Cardiac fibroblast (primary cell): ENCODE results near the gene PDE12.

Source experiments
- DNase-seq, 2 donors: peaks; one replicate each; pipeline versions ENCODE4 v3.0.0 to v3.0.0-alpha.2; 2010; ENCODE audit warnings: low read depth in 2 of 2
- H3K4me3 ChIP-seq, 2 donors: replicated peaks in 1 of 2; 1 replicate in 1 of 2; 2 replicates in 1 of 2; pipeline ENCODE4 v1.5.1; 2011; ENCODE audit warnings: low read depth in 2 of 2, low read length in 2 of 2, mild to moderate bottlenecking in 2 of 2, moderate library complexity in 1 of 2
- CTCF ChIP-seq: IDR thresholded peaks from one replicate; pipeline ENCODE4 v1.5.1; 2011; ENCODE audit warnings: low read depth, mild to moderate bottlenecking, low read length, inconsistent platforms

PDE12 gene, protein sequence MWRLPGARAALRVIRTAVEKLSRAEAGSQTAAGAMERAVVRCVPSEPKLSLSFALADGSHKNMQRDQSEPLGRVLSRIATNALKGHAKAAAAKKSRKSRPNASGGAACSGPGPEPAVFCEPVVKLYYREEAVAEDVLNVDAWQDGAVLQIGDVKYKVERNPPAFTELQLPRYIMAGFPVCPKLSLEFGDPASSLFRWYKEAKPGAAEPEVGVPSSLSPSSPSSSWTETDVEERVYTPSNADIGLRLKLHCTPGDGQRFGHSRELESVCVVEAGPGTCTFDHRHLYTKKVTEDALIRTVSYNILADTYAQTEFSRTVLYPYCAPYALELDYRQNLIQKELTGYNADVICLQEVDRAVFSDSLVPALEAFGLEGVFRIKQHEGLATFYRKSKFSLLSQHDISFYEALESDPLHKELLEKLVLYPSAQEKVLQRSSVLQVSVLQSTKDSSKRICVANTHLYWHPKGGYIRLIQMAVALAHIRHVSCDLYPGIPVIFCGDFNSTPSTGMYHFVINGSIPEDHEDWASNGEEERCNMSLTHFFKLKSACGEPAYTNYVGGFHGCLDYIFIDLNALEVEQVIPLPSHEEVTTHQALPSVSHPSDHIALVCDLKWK

DNA sequence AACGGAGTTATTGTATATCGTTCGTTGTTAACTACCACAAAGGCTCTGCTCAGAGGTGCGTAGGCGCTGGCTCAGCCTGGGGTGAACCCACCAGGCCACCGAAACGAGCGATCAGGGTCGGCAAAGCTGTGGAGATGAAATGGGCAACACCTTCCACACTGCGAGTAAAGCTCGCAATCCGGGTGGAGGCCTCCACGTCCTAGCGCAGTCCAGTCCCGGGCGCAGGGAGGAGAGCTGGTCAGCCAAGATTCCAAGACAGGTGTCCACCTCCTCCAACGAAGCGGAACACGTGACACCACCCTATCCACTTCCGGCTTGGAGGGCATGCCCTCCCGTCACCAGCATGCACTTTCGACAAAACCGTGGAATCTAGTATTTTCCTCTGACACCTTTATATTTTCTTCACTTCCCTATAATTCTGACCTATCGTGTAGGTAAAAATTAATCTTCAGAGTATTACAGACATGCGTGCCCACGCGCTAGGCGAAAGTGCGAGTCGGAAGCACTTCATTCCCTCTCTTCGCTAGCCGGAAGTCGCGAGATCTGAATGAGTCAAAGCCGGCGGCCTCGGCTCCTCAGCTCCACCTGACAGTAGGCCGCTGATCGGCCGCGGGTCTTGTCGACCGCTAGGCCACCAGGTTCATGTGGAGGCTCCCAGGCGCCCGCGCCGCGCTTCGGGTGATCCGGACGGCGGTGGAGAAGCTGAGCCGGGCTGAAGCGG, at the start of gene PDE12:
Gene PDE12, plus strand, starts transcription at position 537 of the 721 bp plus-strand sequence. Its CDS starts 106 bp downstream, at position 643.
- no peak for TF ChIP-seq CTCF
- peak; percentile 91 to 96 for DNase-seq
- peak within 1 kb of the TSS; percentile 88 to 89 for H3K4me3 ChIP-seq

GRCh38 chr3:57512166-57512565, 43.9 kb upstream of the PDE12 start:
- peak; percentile 17 to 21 for DNase-seq
- H3K4me3 ChIP-seq, result no peak overlapping the region
- TF ChIP-seq CTCF, result no peak

DNA sequence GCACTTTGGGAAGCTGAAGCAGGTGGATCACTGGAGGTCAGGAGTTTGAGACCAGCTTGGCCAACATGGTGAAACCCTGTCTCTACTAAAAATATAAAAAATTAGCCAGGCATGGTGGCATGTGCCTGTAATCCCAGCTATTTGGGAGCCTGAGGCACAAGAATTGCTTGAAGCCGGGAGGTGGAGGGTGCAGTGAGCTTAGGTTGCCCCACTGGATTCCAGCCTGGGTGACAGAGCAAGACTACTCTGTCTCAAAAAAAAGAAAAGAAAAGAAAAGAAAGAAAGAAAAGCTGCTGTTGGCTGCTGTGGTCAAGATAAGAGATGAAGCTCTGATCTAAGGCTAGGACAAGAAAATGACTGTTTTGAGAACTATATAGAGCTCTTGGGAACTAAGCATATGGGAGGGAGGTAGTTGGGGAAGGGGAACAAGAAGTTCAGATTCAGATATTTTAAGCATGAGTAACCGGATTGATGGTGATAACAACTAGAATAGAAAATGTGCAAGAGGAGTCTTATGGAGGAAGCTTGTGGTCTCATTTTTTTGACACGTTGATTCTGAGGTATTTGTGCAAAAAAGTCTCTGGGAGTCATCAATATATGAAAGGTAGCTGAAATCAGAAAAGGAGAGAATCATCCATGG, 37.7 kb upstream of the PDE12 start:
- no peak for TF ChIP-seq CTCF
- no peak overlapping the region for H3K4me3 ChIP-seq
- peak; percentile 45 to 58 for DNase-seq

- peak in 1 of 2 donors; percentile 9 for DNase-seq
- no peak overlapping the region for H3K4me3 ChIP-seq
- TF ChIP-seq CTCF, result no peak
Observed at GRCh38 chr3:57530071-57530608, 25.9 kb upstream of the PDE12 start.

DNA sequence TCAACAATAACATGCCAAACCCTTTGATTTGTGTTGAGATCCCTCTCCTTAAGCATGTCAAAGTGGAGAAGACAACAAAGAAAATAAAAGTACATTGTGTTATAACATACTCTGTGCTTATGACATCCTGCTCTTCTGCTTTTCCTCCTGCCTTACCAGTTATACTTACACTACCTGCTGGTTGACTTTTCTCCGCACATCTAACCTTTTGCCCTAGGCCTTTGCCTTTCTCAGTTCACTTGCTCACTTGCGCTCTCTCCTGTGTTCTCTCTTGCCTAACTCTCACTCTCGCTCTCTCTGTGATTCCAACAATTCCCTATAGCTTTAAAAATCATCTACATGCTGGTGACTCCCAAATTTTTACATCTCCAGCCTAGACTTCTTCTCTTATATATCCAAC, 17.6 kb upstream of the PDE12 start:
- no peak overlapping the region for H3K4me3 ChIP-seq
- TF ChIP-seq CTCF, result no peak
- no peak for DNase-seq
